HEK293 (cell line): ENCODE results near the gene SLC25A25.

Experiments
- CTCF ChIA-PET: fragments of 350-600 bp; formaldehyde crosslinking; extraction: SDS; loops from one replicate; lab custom pipeline; 2021; ENCODE audit warnings: antibody characterized with exemption; lab: Yijun Ruan, JAX
- POLR2A ChIA-PET: fragments of 300-600 bp; formaldehyde crosslinking; extraction: SDS; loops from one replicate; lab custom pipeline; 2020; ENCODE audit warnings: antibody characterized with exemption, inconsistent platforms; lab: Yijun Ruan, JAX
- H3K27ac ChIP-seq: fragments of 200-500 bp; sonication (Bioruptor generic); 2 replicates; pipeline ENCODE4 v1.5.1; 2014; ENCODE audit warnings: low read depth, low read length, control low read depth, inconsistent platforms; ENCODE audit errors: extremely low read depth
- H3K36me3 ChIP-seq, 2 experiments: fragments of 200-500 bp in 1 of 2; sonication (Bioruptor generic) in 1 of 2; 1 replicate in 1 of 2; 2 replicates in 1 of 2; pipeline ENCODE4 v1.5.1; 2014 to 2017; ENCODE audit warnings: inconsistent platforms in 2 of 2, low read length in 2 of 2; ENCODE audit not compliant: control insufficient read depth in 2 of 2, insufficient read depth in 1 of 2
- H3K4me1 ChIP-seq: fragments of 200-500 bp; sonication (Bioruptor generic); 2 replicates; pipeline ENCODE4 v1.5.1; 2014; ENCODE audit warnings: mild to moderate bottlenecking, low read length, inconsistent platforms; ENCODE audit not compliant: control insufficient read depth, insufficient read depth
- H3K4me3 ChIP-seq: 2 replicates; pipeline ENCODE4 v1.5.1; 2011; ENCODE audit warnings: low read depth, mild to moderate bottlenecking, control low read depth, low read length, moderate library complexity
- H3K9me3 ChIP-seq: fragments of 200-500 bp; sonication (Bioruptor generic); 2 replicates; pipeline ENCODE4 v1.5.1; 2014; ENCODE audit warnings: low read depth, low read length, inconsistent platforms; ENCODE audit not compliant: control insufficient read depth, insufficient read depth
- GLIS2 ChIP-seq: fragments of 450-650 bp; formaldehyde crosslinking; IDR thresholded peaks from 2 replicates; pipeline ENCODE4 v1.5.1; 2016; ENCODE audit warnings: missing biosample characterization, missing genetic modification characterization
- IKZF3 ChIP-seq: fragments of 450-650 bp; IDR thresholded peaks from 2 replicates; pipeline ENCODE4 v1.5.0; 2018; ENCODE audit warnings: missing biosample characterization, mild to moderate bottlenecking, missing genetic modification characterization, moderate library complexity
- KLF1 ChIP-seq: fragments of 450-650 bp; formaldehyde crosslinking; IDR thresholded peaks from 2 replicates; pipeline ENCODE4 v1.5.1; 2016; ENCODE audit warnings: missing biosample characterization, missing genetic modification characterization
- KLF10 ChIP-seq: fragments of 450-650 bp; IDR thresholded peaks from 2 replicates; pipeline ENCODE4 v1.5.1; 2018; ENCODE audit warnings: missing biosample characterization, mild to moderate bottlenecking, missing genetic modification characterization
- KLF8 ChIP-seq: fragments of 450-650 bp; formaldehyde crosslinking; IDR thresholded peaks from 2 replicates; pipeline ENCODE4 v1.5.1; 2016; ENCODE audit warnings: missing biosample characterization, missing genetic modification characterization
- KLF9 ChIP-seq: fragments of 450-650 bp; formaldehyde crosslinking; IDR thresholded peaks from 2 replicates; pipeline ENCODE4 v1.5.1; 2016; ENCODE audit warnings: missing biosample characterization, missing genetic modification characterization, low read depth
- PBX3 ChIP-seq: sonication (generic); formaldehyde crosslinking; IDR thresholded peaks from 2 replicates; pipeline ENCODE4 v1.8.1; 2022; ENCODE audit warnings: mild to moderate bottlenecking, moderate library complexity, missing genetic modification reagents
- PRDM10 ChIP-seq: fragments of 450-650 bp; formaldehyde crosslinking; IDR thresholded peaks from 2 replicates; pipeline ENCODE4 v1.5.1; 2016; ENCODE audit warnings: missing biosample characterization, missing genetic modification characterization
- SP2 ChIP-seq: fragments of 450-650 bp; formaldehyde crosslinking; IDR thresholded peaks from 2 replicates; pipeline ENCODE4 v1.5.1; 2016; ENCODE audit warnings: missing biosample characterization, missing genetic modification characterization
- SP3 ChIP-seq: fragments of 450-650 bp; formaldehyde crosslinking; IDR thresholded peaks from 2 replicates; pipeline ENCODE4 v1.5.1; 2016; ENCODE audit warnings: missing biosample characterization, missing genetic modification characterization
- SP7 ChIP-seq: fragments of 450-650 bp; formaldehyde crosslinking; IDR thresholded peaks from 2 replicates; pipeline ENCODE4 v1.5.1; 2016; ENCODE audit warnings: missing biosample characterization, missing genetic modification characterization
- ZBTB17 ChIP-seq: fragments of 450-650 bp; formaldehyde crosslinking; IDR thresholded peaks from 2 replicates; pipeline ENCODE4 v1.5.1; 2016; ENCODE audit warnings: missing biosample characterization, missing genetic modification characterization
- ZBTB21 ChIP-seq: fragments of 450-650 bp; formaldehyde crosslinking; IDR thresholded peaks from 2 replicates; pipeline ENCODE4 v1.5.1; 2017; ENCODE audit warnings: missing biosample characterization, missing genetic modification characterization
- ZBTB8A ChIP-seq: fragments of 450-650 bp; formaldehyde crosslinking; IDR thresholded peaks from 2 replicates; pipeline ENCODE4 v1.5.1; 2016; ENCODE audit warnings: missing biosample characterization, missing genetic modification characterization
- ZFHX2 ChIP-seq: fragments of 450-650 bp; formaldehyde crosslinking; conservative IDR thresholded peaks from 2 replicates; pipeline ENCODE4 v1.5.1; 2016; ENCODE audit warnings: missing biosample characterization, missing genetic modification characterization
- ZNF138 ChIP-seq: fragments of 450-650 bp; formaldehyde crosslinking; IDR thresholded peaks from 2 replicates; pipeline ENCODE4 v1.5.1; 2016; ENCODE audit warnings: missing biosample characterization, missing genetic modification characterization, borderline replicate concordance
- ZNF146 ChIP-seq: fragments of 450-650 bp; formaldehyde crosslinking; IDR thresholded peaks from 2 replicates; pipeline ENCODE4 v1.5.1; 2016; ENCODE audit warnings: missing biosample characterization, missing genetic modification characterization
- ZNF24 ChIP-seq: fragments of 450-650 bp; formaldehyde crosslinking; IDR thresholded peaks from 2 replicates; pipeline ENCODE4 v1.5.1; 2016; ENCODE audit warnings: missing biosample characterization, missing genetic modification characterization
- ZNF335 ChIP-seq: fragments of 450-650 bp; formaldehyde crosslinking; conservative IDR thresholded peaks from 2 replicates; pipeline ENCODE4 v1.5.1; 2016; ENCODE audit warnings: missing biosample characterization, missing genetic modification characterization
- ZNF366 ChIP-seq: fragments of 450-650 bp; formaldehyde crosslinking; conservative IDR thresholded peaks from 2 replicates; pipeline ENCODE4 v1.5.1; 2016; ENCODE audit warnings: missing biosample characterization, missing genetic modification characterization
- ZNF488 ChIP-seq: fragments of 450-650 bp; formaldehyde crosslinking; IDR thresholded peaks from 2 replicates; pipeline ENCODE4 v1.5.1; 2016; ENCODE audit warnings: missing biosample characterization, missing genetic modification characterization
- ZNF560 ChIP-seq: fragments of 450-650 bp; formaldehyde crosslinking; IDR thresholded peaks from 2 replicates; pipeline ENCODE4 v1.5.1; 2017; ENCODE audit warnings: missing biosample characterization, missing genetic modification characterization, borderline replicate concordance
- ZNF561 ChIP-seq: fragments of 450-650 bp; IDR thresholded peaks from 2 replicates; pipeline ENCODE4 v1.5.1; 2018; ENCODE audit warnings: missing biosample characterization, missing genetic modification characterization, borderline replicate concordance
- ZNF629 ChIP-seq: fragments of 450-650 bp; formaldehyde crosslinking; IDR thresholded peaks from 2 replicates; pipeline ENCODE4 v1.5.1; 2017; ENCODE audit warnings: missing biosample characterization, missing genetic modification characterization
- ZNF660 ChIP-seq: fragments of 450-650 bp; IDR thresholded peaks from 2 replicates; pipeline ENCODE4 v1.5.1; 2018; ENCODE audit warnings: missing biosample characterization, mild to moderate bottlenecking, missing genetic modification characterization
- ZSCAN18 ChIP-seq: fragments of 450-650 bp; formaldehyde crosslinking; IDR thresholded peaks from 2 replicates; pipeline ENCODE4 v1.5.1; 2016; ENCODE audit warnings: missing biosample characterization, missing genetic modification characterization
- ZSCAN30 ChIP-seq: fragments of 450-650 bp; IDR thresholded peaks from 2 replicates; pipeline ENCODE4 v1.5.1; 2018; ENCODE audit warnings: missing biosample characterization, mild to moderate bottlenecking, missing genetic modification characterization, moderate library complexity

Gene SLC25A25

GRCh38 chr9:128067645-128068385 is at the start of gene SLC25A25:
Gene SLC25A25 (plus strand): TSS chr9:128068232. CDS start chr9:128068320, 88 bp downstream.
- H3K36me3 ChIP-seq = peaks cover 0 to 9% of the 10 kb centered on the region in 2 experiments; a peak in 1 of 3 replicates
- POLR2A ChIA-PET = interaction anchor here (0.6 to 2.1 kb wide), 21 partner anchors 11 to 161 kb away, joined by 3 to 9 read pairs (median 4); partner anchors contain the start of genes BBLN and EEIG1
- TF ChIP-seq ZBTB21 (tag by site-specific recombination) (no peak), ZNF138 (no peak), IKZF3 (tag by site-specific recombination) (peak; percentile 70), ZNF660 (tag by site-specific recombination) (0 out of 2 replicates have a peak, but pooled peaks have one; percentile 56), ZNF629 (peak; percentile 45; the same call in 1 of the 2 replicates), SP3 (peak; percentile 71), KLF8 (tag by site-specific recombination) (peak; percentile 58; the same call in 1 of the 2 replicates), KLF10 (tag by site-specific recombination) (peak; percentile 10; the same call in 1 of the 2 replicates), ZBTB8A (tag by site-specific recombination) (no peak), GLIS2 (tag by site-specific recombination) (peak; percentile 4; the same call in 1 of the 2 replicates), SP7 (tag by site-specific recombination) (peak; percentile 51), ZBTB17 (tag by site-specific recombination) (peak; percentile 58; the same call in 1 of the 2 replicates), ZNF560 (tag by site-specific recombination) (no peak), ZNF146 (tag by site-specific recombination) (no peak), PRDM10 (tag by site-specific recombination) (peak; percentile 18; the same call in 1 of the 2 replicates), SP2 (tag by site-specific recombination) (peak; percentile 83), ZNF561 (tag by site-specific recombination) (peak; percentile 66; the same call in 1 of the 2 replicates), ZNF24 (peak; percentile 20; the same call in 1 of the 2 replicates), ZSCAN18 (tag by site-specific recombination) (no peak), KLF9 (tag by site-specific recombination) (peak; percentile 67), ZNF366 (tag by site-specific recombination) (peak; percentile 95), PBX3 (CRISPR knock-in tag) (0 out of 2 replicates have a peak, but pooled peaks have one; percentile 72), ZNF335 (tag by site-specific recombination) (peak; percentile 75), ZFHX2 (tag by site-specific recombination) (peak; percentile 86; the same call in 1 of the 2 replicates), ZSCAN30 (tag by site-specific recombination) (0 out of 2 replicates have a peak, but pooled peaks have one; percentile 32), KLF1 (tag by site-specific recombination) (peak; percentile 39; the same call in 1 of the 2 replicates), ZNF488 (tag by site-specific recombination) (no peak)
- TF ChIP-seq, all 188 proteins: peak for 20

More at GRCh38 chr9:128067645-128068385, at the start of gene SLC25A25:
- CTCF ChIA-PET = interaction anchor here (0.6 to 2.2 kb wide), 9 partner anchors 21 to 148 kb away, joined by 3 to 14 read pairs (median 4); no protein-coding TSS in a partner anchor
- Histone ChIP-seq H3K4me3 (peak within 1 kb of the TSS; percentile 80), H3K27ac (peak within 1 kb of the TSS; percentile 77), H3K9me3 (no peaks in the 10 kb centered on the region), H3K4me1 (peaks cover 2% of the 10 kb centered on the region; the same call in 1 of the 2 replicates)
